ENCODE data around the gene FNDC3A.

Gene FNDC3A

GRCh38 chr13:49208619-49209018 is 232.9 kb downstream of the FNDC3A start:
- no peak overlapping the region for H3K4me3 ChIP-seq (ENCODE audit: low read depth in 1 of 2, low read length in 2 of 2)
- H3K27ac ChIP-seq (ENCODE audit: low read length): no peak overlapping the region
- peaks cover 51% of the 10 kb centered on the region for H3K36me3 ChIP-seq (ENCODE audit: insufficient read depth, low read length)
- H3K9ac ChIP-seq (ENCODE audit: low read depth, low read length): no peak overlapping the region
- no peaks in the 10 kb centered on the region for H4K20me1 ChIP-seq (ENCODE audit: insufficient read depth, low read length)
- H3K79me2 ChIP-seq (ENCODE audit: insufficient read depth, low read length): no peaks in the 10 kb centered on the region
- no peak for DNase-seq
- H2AFZ ChIP-seq (ENCODE audit: low read depth, low read length): no peak overlapping the region
- H3K4me1 ChIP-seq (ENCODE audit: insufficient read depth, low read length): peaks cover 5% of the 10 kb centered on the region
- no peaks in the 10 kb centered on the region for H3K27me3 ChIP-seq (ENCODE audit: insufficient read depth, low read length, poor library complexity)
- H3K4me2 ChIP-seq (ENCODE audit: insufficient read depth, low read length): no peak overlapping the region
- TF ChIP-seq EZH2 (IDR thresholded peaks at IDR 0.05; ENCODE audit: borderline replicate concordance, low read depth, low read length, severe bottlenecking) (no peak), CTCF (IDR thresholded peaks at IDR 0.05; ENCODE audit: borderline replicate concordance, extremely low read depth, low read length, poor library complexity, severe bottlenecking) (no peak)
- no peaks in the 10 kb centered on the region for H3K9me3 ChIP-seq (ENCODE audit: insufficient read depth, low read length, severe bottlenecking)
- no peak for ATAC-seq (ENCODE audit: insufficient read depth, low read depth)

GRCh38 chr13:49210114-49210513 is 234.4 kb downstream of the FNDC3A start:
- no peak overlapping the region for H3K9ac ChIP-seq (ENCODE audit: low read depth, low read length)
- peaks cover 37% of the 10 kb centered on the region for H3K36me3 ChIP-seq (ENCODE audit: insufficient read depth, low read length)
- no peak for DNase-seq
- no peaks in the 10 kb centered on the region for H3K9me3 ChIP-seq (ENCODE audit: insufficient read depth, low read length, severe bottlenecking)
- no peak overlapping the region for H2AFZ ChIP-seq (ENCODE audit: low read depth, low read length)
- H3K4me2 ChIP-seq (ENCODE audit: insufficient read depth, low read length): no peak overlapping the region
- no peak overlapping the region for H3K27ac ChIP-seq (ENCODE audit: low read length)
- no peak for ATAC-seq (ENCODE audit: insufficient read depth, low read depth)
- H3K4me3 ChIP-seq (ENCODE audit: low read depth in 1 of 2, low read length in 2 of 2): no peak overlapping the region
- H4K20me1 ChIP-seq (ENCODE audit: insufficient read depth, low read length): no peaks in the 10 kb centered on the region
- peaks cover 20% of the 10 kb centered on the region for H3K4me1 ChIP-seq (ENCODE audit: insufficient read depth, low read length)
- no peak for TF ChIP-seq CTCF (IDR thresholded peaks at IDR 0.05; ENCODE audit: borderline replicate concordance, extremely low read depth, low read length, poor library complexity, severe bottlenecking)
- TF ChIP-seq EZH2 (IDR thresholded peaks at IDR 0.05; ENCODE audit: borderline replicate concordance, low read depth, low read length, severe bottlenecking): no peak
- H3K79me2 ChIP-seq (ENCODE audit: insufficient read depth, low read length): no peaks in the 10 kb centered on the region
- H3K27me3 ChIP-seq (ENCODE audit: insufficient read depth, low read length, poor library complexity): no peaks in the 10 kb centered on the region

- H3K9me3 ChIP-seq (ENCODE audit: insufficient read depth, low read length, severe bottlenecking): no peaks in the 10 kb centered on the region
- H3K36me3 ChIP-seq (ENCODE audit: insufficient read depth, low read length): peaks cover 32% of the 10 kb centered on the region
- peaks cover 25% of the 10 kb centered on the region for H3K4me1 ChIP-seq (ENCODE audit: insufficient read depth, low read length)
- H3K4me3 ChIP-seq (ENCODE audit: low read depth in 1 of 2, low read length in 2 of 2): no peak overlapping the region
- ATAC-seq (ENCODE audit: insufficient read depth, low read depth): no peak
- H2AFZ ChIP-seq (ENCODE audit: low read depth, low read length): no peak overlapping the region
- no peak for DNase-seq
- H4K20me1 ChIP-seq (ENCODE audit: insufficient read depth, low read length): no peaks in the 10 kb centered on the region
- no peak for TF ChIP-seq CTCF (IDR thresholded peaks at IDR 0.05; ENCODE audit: borderline replicate concordance, extremely low read depth, low read length, poor library complexity, severe bottlenecking)
- no peak for TF ChIP-seq EZH2 (IDR thresholded peaks at IDR 0.05; ENCODE audit: borderline replicate concordance, low read depth, low read length, severe bottlenecking)
- H3K9ac ChIP-seq (ENCODE audit: low read depth, low read length): no peak overlapping the region
- no peaks in the 10 kb centered on the region for H3K27me3 ChIP-seq (ENCODE audit: insufficient read depth, low read length, poor library complexity)
- H3K27ac ChIP-seq (ENCODE audit: low read length): no peak overlapping the region
- no peak overlapping the region for H3K4me2 ChIP-seq (ENCODE audit: insufficient read depth, low read length)
- no peaks in the 10 kb centered on the region for H3K79me2 ChIP-seq (ENCODE audit: insufficient read depth, low read length)
Observed at GRCh38 chr13:49210669-49211068, 235.0 kb downstream of the FNDC3A start.

GRCh38 chr13:49213539-49213938 is 237.8 kb downstream of the FNDC3A start:
- H3K27ac ChIP-seq (ENCODE audit: low read length): peak overlapping the region; percentile 93
- H3K4me3 ChIP-seq (ENCODE audit: low read depth in 1 of 2, low read length in 2 of 2): no peak overlapping the region
- H3K4me1 ChIP-seq (ENCODE audit: insufficient read depth, low read length): peaks cover 40% of the 10 kb centered on the region
- peaks cover 4% of the 10 kb centered on the region; the same call in 1 of the 2 replicates for H3K36me3 ChIP-seq (ENCODE audit: insufficient read depth, low read length)
- H3K9me3 ChIP-seq (ENCODE audit: insufficient read depth, low read length, severe bottlenecking): no peaks in the 10 kb centered on the region
- H3K4me2 ChIP-seq (ENCODE audit: insufficient read depth, low read length): no peak overlapping the region
- no peaks in the 10 kb centered on the region for H4K20me1 ChIP-seq (ENCODE audit: insufficient read depth, low read length)
- ATAC-seq (ENCODE audit: insufficient read depth, low read depth) (no peak), DNase-seq (no peak)
- TF ChIP-seq EZH2 (IDR thresholded peaks at IDR 0.05; ENCODE audit: borderline replicate concordance, low read depth, low read length, severe bottlenecking) (no peak), CTCF (IDR thresholded peaks at IDR 0.05; ENCODE audit: borderline replicate concordance, extremely low read depth, low read length, poor library complexity, severe bottlenecking) (no peak)
- no peaks in the 10 kb centered on the region for H3K27me3 ChIP-seq (ENCODE audit: insufficient read depth, low read length, poor library complexity)
- H3K79me2 ChIP-seq (ENCODE audit: insufficient read depth, low read length): no peaks in the 10 kb centered on the region
- H2AFZ ChIP-seq (ENCODE audit: low read depth, low read length): no peak overlapping the region
- H3K9ac ChIP-seq (ENCODE audit: low read depth, low read length): no peak overlapping the region
